CD4-positive, alpha-beta T cell treated with Interleukin-4 for 4 hours (primary cell): ENCODE data around the gene DSTYK.
"Not testable (repeated sequence)": the region's sequence is repeated elsewhere in the genome, so short reads cannot be mapped to it uniquely, and the experiment has no call there.

ENCODE experiments used
- DNase-seq: peaks from one replicate; pipeline ENCODE4 v3.0.0-alpha.2; 2020

The DSTYK gene

GRCh38 chr1:205211839-205212536 lies 486 bp upstream of the DSTYK start:
- DNase-seq, result no peak

GRCh38 chr1:205210756-205211168 lies 740 bp downstream of the DSTYK start:
- no peak for DNase-seq

- no peak for DNase-seq
These were observed 2.7 kb downstream of the DSTYK start for GRCh38 chr1:205208811-205209210.

GRCh38 chr1:205205055-205205454 lies 6.4 kb downstream of the DSTYK start:
- DNase-seq, result no peak

GRCh38 chr1:205204552-205204951 lies 7.0 kb downstream of the DSTYK start:
- no peak for DNase-seq

GRCh38 chr1:205199931-205200299 lies 11.6 kb downstream of the DSTYK start:
- DNase-seq, result no peak

GRCh38 chr1:205199090-205199930 lies 12.2 kb downstream of the DSTYK start:
- no peak for DNase-seq

- no peak for DNase-seq
These were observed 19.2 kb downstream of the DSTYK start for GRCh38 chr1:205192287-205192686.

- no peak for DNase-seq
These were observed 19.9 kb downstream of the DSTYK start for GRCh38 chr1:205191622-205192021.

GRCh38 chr1:205190845-205191577 lies 20.5 kb downstream of the DSTYK start:
- DNase-seq, result no peak

- DNase-seq, result no peak
These were observed 22.4 kb downstream of the DSTYK start for GRCh38 chr1:205189131-205189530.

- no peak for DNase-seq
These were observed 22.9 kb downstream of the DSTYK start for GRCh38 chr1:205188596-205188995.

GRCh38 chr1:205188098-205188497 lies 23.4 kb downstream of the DSTYK start:
- no peak for DNase-seq

- no peak for DNase-seq
These were observed 24.1 kb downstream of the DSTYK start for GRCh38 chr1:205187420-205187819.

- DNase-seq, result no peak
These were observed 25.3 kb downstream of the DSTYK start for GRCh38 chr1:205186191-205186590.

- no peak for DNase-seq
These were observed 27.7 kb downstream of the DSTYK start for GRCh38 chr1:205183676-205184335.

GRCh38 chr1:205182930-205183329 lies 28.6 kb downstream of the DSTYK start:
- no peak for DNase-seq

- not testable (repeated sequence) for DNase-seq
These were observed 31.2 kb downstream of the DSTYK start for GRCh38 chr1:205180331-205180730.

GRCh38 chr1:205179842-205180241 lies 31.7 kb downstream of the DSTYK start:
- no peak for DNase-seq

- no peak for DNase-seq
These were observed 38.7 kb downstream of the DSTYK start for GRCh38 chr1:205172729-205173366.

GRCh38 chr1:205171369-205171768 lies 40.1 kb downstream of the DSTYK start:
- DNase-seq, result peak; percentile 6

- no peak for DNase-seq
These were observed 40.8 kb downstream of the DSTYK start for GRCh38 chr1:205170532-205171269.
